Adrenal gland (tissue), 5 donors: ENCODE results near the gene LRRC41.

Experiments used
- POLR2A ChIP-seq, 2 donors: fragments of 450-650 bp; IDR thresholded peaks; one replicate each; pipeline ENCODE4 v1.6.1; 2017; ENCODE audit warnings: antibody characterized with exemption in 2 of 2, mild to moderate bottlenecking in 2 of 2, moderate library complexity in 1 of 2
- TF ChIP-seq, protein P1 (sequence below), 6 experiments: fragments of 450-650 bp in 4 of 6; fragments of 200-600 bp in 2 of 6; sonication (generic) in 1 of 6; IDR thresholded peaks; 1 replicate in 5 of 6; 2 replicates in 1 of 6; pipeline versions ENCODE4 v1.5.1 to v1.8.0; 2016 to 2021; ENCODE audit warnings: antibody characterized with exemption in 6 of 6, mild to moderate bottlenecking in 2 of 6, moderate library complexity in 1 of 6
- donor health status: DM: no; HTN: no; CAD: no.

DNA sequence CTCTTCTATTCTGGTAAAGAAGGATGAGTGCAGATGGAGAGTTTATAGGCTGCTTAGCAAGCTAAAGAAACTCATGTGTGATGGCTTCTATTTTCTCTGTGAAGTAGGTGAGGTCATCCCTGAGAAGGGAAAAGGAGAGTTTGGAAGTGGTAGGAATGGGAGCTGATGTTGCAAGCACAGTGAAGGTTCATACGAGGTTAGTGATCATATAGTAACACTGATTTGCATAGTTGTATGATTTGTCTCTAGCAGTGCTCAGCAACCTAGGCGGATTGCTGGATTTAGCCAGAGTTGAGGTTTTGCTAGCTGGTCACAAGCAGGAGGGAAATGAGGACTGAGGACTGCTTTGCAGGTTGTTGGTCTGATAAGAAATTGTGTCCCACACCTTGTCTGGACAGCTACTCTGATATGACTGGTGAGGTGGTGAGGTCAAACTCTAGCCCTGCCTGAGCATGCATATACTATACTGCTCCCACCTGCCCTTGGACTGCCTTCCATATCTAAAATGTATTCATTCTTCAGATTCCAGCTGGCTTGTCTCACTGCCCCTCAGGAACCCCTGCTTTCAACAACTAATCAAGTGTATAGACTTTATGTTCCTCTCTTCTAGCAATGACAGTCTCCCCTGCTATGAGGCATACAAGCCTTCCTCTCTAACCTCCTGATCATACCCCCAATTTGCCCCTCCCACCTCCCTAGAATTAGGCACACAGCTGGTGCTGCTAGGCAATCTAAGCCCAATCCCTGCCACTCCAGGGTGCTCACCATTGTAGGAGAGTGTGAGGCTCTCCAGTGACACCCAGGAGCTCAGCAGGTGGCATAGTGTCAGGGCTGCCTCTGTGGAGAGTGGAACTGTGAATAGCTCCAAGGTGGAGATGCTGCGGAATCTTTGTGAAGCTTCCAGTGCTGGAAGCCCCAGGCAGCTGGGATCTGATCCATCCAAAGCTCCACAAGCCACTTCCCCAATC lies 18.5 kb downstream of the LRRC41 start:
- TF ChIP-seq, protein P1, sequence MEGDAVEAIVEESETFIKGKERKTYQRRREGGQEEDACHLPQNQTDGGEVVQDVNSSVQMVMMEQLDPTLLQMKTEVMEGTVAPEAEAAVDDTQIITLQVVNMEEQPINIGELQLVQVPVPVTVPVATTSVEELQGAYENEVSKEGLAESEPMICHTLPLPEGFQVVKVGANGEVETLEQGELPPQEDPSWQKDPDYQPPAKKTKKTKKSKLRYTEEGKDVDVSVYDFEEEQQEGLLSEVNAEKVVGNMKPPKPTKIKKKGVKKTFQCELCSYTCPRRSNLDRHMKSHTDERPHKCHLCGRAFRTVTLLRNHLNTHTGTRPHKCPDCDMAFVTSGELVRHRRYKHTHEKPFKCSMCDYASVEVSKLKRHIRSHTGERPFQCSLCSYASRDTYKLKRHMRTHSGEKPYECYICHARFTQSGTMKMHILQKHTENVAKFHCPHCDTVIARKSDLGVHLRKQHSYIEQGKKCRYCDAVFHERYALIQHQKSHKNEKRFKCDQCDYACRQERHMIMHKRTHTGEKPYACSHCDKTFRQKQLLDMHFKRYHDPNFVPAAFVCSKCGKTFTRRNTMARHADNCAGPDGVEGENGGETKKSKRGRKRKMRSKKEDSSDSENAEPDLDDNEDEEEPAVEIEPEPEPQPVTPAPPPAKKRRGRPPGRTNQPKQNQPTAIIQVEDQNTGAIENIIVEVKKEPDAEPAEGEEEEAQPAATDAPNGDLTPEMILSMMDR (IDR thresholded peaks at IDR 0.05), result no peak
- TF ChIP-seq POLR2A (IDR thresholded peaks at IDR 0.05), result no peak
